GM12801 (cell line): ENCODE measurements around the gene NGRN.

ENCODE experiments used
- CTCF ChIP-seq: IDR thresholded peaks from one replicate; pipeline ENCODE4 v1.5.1; 2011; ENCODE audit warnings: control low read depth; ENCODE audit not compliant: insufficient read length; ENCODE audit errors: extremely low read depth

NGRN gene

GRCh38 chr15:90261811-90262210, 3.7 kb upstream of the NGRN start:
- TF ChIP-seq CTCF, result no peak

GRCh38 chr15:90262426-90262825, 3.0 kb upstream of the NGRN start:
- no peak for TF ChIP-seq CTCF

GRCh38 chr15:90264671-90265070, 801 bp upstream of the NGRN start:
- TF ChIP-seq CTCF, result no peak

- no peak for TF ChIP-seq CTCF
Measured at GRCh38 chr15:90266061-90266431, 574 bp downstream of the NGRN start.

GRCh38 chr15:90266485-90266884, 1.0 kb downstream of the NGRN start:
- no peak for TF ChIP-seq CTCF

- TF ChIP-seq CTCF, result no peak
Measured at GRCh38 chr15:90268415-90268814, 2.9 kb downstream of the NGRN start.

- TF ChIP-seq CTCF, result no peak
Measured at GRCh38 chr15:90270502-90271150, 5.2 kb downstream of the NGRN start.
